ENCODE data around the gene CNBP. TPM values are rescaled to one million over a fixed set of nuclear protein-coding genes. Genes with fewer than 3 reads are reported as not detected.

Gene CNBP
- total and polyA plus RNA-seq, 10 of the 15 experiments (the other 5 are each of a cell fraction or from before 2014, with no cell fraction given) = 300 to 719 (median 439) TPM

DNA sequence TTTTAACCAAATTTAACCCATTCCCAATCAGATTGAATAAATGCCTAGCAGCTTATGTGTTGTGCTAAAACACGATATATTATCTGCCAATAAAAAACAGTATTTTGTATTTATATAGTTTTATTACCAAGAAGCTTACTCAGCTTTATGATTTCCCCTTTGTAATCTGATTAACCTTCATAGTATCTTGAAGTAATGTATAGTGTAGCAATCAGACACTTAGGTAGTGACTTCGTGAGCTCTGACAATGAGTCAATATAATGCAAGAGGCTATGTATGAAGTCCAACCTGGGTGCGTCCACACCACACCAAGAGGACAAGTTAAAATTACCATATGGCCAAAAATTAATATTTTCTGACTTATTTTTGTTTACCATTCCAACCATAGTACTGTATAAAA lies 2.1 kb upstream of the CNBP start:
- Histone ChIP-seq H3K27me3 (replicated peaks in 1 of 2; ENCODE audit: control insufficient read depth in 2 of 2, insufficient read depth in 2 of 2, low read length in 1 of 2) (no peaks in the 10 kb centered on the region), H3K4me2 (ENCODE audit: control insufficient read depth, insufficient read depth) (peak overlapping the region; percentile 21), H3K27ac (ENCODE audit: control insufficient read depth, insufficient read depth) (peak overlapping the region; percentile 15; the same call in 1 of the 2 replicates), H3K4me3 (no peak overlapping the region), H3K4me1 (ENCODE audit: control insufficient read depth, insufficient read depth, low read length) (no peaks in the 10 kb centered on the region; the same call in 1 of the 2 replicates), H3K9ac (ENCODE audit: control insufficient read depth, insufficient read depth, low read length) (no peak overlapping the region), H3K79me2 (ENCODE audit: control insufficient read depth, insufficient read depth, low read length) (peaks cover 49% of the 10 kb centered on the region), H3K9me3 (replicated peaks; ENCODE audit: control insufficient read depth, insufficient read depth, low read length) (no peaks in the 10 kb centered on the region; the same call in 2 of the 3 replicates), H4K20me1 (ENCODE audit: control insufficient read depth, insufficient read depth) (no peaks in the 10 kb centered on the region), H3K36me3 (ENCODE audit: control insufficient read depth in 2 of 2, insufficient read depth in 2 of 2, low read length in 1 of 2) (peaks cover 0 to under 1% of the 10 kb centered on the region in 2 experiments; a peak in 1 of 4 replicates), H2AFZ (ENCODE audit: control insufficient read depth, low read depth, low read length) (no peak overlapping the region)
- no peak for DNase-seq (ENCODE audit: low read depth, low spot score)
- CTCF ChIA-PET = interaction anchor here (0.7 to 3.3 kb wide), 6 partner anchors 24 to 505 kb away, joined by 3 to 17 read pairs (median 6); partner anchors contain the start of gene RAB43
- RAD21 ChIA-PET (ENCODE audit: unreplicated experiment) = interaction anchor here (0.6 to 0.7 kb wide), 2 partner anchors 131 to 215 kb away, joined by 3 to 4 read pairs; no protein-coding TSS in a partner anchor
- TF ChIP-seq MTA3 (IDR thresholded peaks at IDR 0.05; ENCODE audit: borderline replicate concordance, low read length) (no peak), BRCA1 (IDR thresholded peaks at IDR 0.05; ENCODE audit: low read depth, low read length) (no peak), HDAC6 (IDR thresholded peaks at IDR 0.05; ENCODE audit: unreplicated experiment) (no peak), ZNF207 (IDR thresholded peaks at IDR 0.05; ENCODE audit: borderline replicate concordance) (no peak), ESRRA (IDR thresholded peaks at IDR 0.05; ENCODE audit: low read length) (no peak), SMC3 (IDR thresholded peaks at IDR 0.05; ENCODE audit: borderline replicate concordance, low read length) (no peak), PML (IDR thresholded peaks at IDR 0.05; ENCODE audit: low read length) (no peak)
- TF ChIP-seq, protein P1, sequence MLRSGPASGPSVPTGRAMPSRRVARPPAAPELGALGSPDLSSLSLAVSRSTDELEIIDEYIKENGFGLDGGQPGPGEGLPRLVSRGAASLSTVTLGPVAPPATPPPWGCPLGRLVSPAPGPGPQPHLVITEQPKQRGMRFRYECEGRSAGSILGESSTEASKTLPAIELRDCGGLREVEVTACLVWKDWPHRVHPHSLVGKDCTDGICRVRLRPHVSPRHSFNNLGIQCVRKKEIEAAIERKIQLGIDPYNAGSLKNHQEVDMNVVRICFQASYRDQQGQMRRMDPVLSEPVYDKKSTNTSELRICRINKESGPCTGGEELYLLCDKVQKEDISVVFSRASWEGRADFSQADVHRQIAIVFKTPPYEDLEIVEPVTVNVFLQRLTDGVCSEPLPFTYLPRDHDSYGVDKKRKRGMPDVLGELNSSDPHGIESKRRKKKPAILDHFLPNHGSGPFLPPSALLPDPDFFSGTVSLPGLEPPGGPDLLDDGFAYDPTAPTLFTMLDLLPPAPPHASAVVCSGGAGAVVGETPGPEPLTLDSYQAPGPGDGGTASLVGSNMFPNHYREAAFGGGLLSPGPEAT (IDR thresholded peaks at IDR 0.05; ENCODE audit: low read depth) = no peak
- TF ChIP-seq, protein P2, sequence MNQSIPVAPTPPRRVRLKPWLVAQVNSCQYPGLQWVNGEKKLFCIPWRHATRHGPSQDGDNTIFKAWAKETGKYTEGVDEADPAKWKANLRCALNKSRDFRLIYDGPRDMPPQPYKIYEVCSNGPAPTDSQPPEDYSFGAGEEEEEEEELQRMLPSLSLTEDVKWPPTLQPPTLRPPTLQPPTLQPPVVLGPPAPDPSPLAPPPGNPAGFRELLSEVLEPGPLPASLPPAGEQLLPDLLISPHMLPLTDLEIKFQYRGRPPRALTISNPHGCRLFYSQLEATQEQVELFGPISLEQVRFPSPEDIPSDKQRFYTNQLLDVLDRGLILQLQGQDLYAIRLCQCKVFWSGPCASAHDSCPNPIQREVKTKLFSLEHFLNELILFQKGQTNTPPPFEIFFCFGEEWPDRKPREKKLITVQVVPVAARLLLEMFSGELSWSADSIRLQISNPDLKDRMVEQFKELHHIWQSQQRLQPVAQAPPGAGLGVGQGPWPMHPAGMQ (IDR thresholded peaks at IDR 0.05; ENCODE audit: borderline replicate concordance) = no peak
- in situ Hi-C loops (cut with MboI) (no loop called here), intact Hi-C loops (cut with micrococcal nuclease; ENCODE audit: unreplicated experiment) (loop anchor here (10.0 kb wide), 1 partner anchor 531 kb away; the partner anchor contains the start of gene RPN1)
- WGBS (ENCODE audit: insufficient coverage, insufficient replicate concordance, low lambda C conversion rate, missing lambda C conversion rate) = 97% methylated on average over 3 of the region's 3 CpGs
- ATAC-seq = no peak
- BruUV-seq (replicated peaks) = no TSS peak
- FAIRE-seq = no peak
- SMC1A ChIA-PET (ENCODE audit: uncharacterized antibody, unreplicated experiment) = interaction anchor here (0.6 to 1.6 kb wide), 8 partner anchors 10 to 297 kb away, joined by 3 to 4 read pairs (median 3); no protein-coding TSS in a partner anchor
- POLR2A ChIA-PET = interaction anchor here (0.6 to 1.3 kb wide), 5 partner anchors 10 to 131 kb away, joined by 3 to 6 read pairs (median 3); a partner anchor contains a TSS

Measured in GM12878 (cell line).